H1 (cell line): ENCODE data around the gene RBM26. TPM values are rescaled to one million over a fixed set of nuclear protein-coding genes. Genes with fewer than 3 reads are reported as not detected.

Experiments used
- BACH1 ChIP-seq: IDR thresholded peaks from 2 replicates; pipeline ENCODE4 v1.6.1; 2012; ENCODE audit warnings: low read length, improper control_type of control experiment
- CBX5 ChIP-seq: fragments of 300-800, 300-1000 bp; sonication (generic); IDR thresholded peaks from 2 replicates; pipeline ENCODE4 v1.7.1; 2016; ENCODE audit warnings: antibody characterized with exemption, low read length, low read depth
- EGR1 ChIP-seq: IDR thresholded peaks from 2 replicates; pipeline ENCODE4 v1.6.1; 2011; ENCODE audit warnings: low read depth, low read length, borderline replicate concordance
- EP300 ChIP-seq, 2 experiments: IDR thresholded peaks; 1 replicate in 1 of 2; 2 replicates in 1 of 2; pipeline ENCODE4 v1.6.1; 2011 to 2012; ENCODE audit warnings: low read depth in 2 of 2, low read length in 2 of 2, mild to moderate bottlenecking in 2 of 2, borderline replicate concordance in 1 of 2, inconsistent platforms in 1 of 2, moderate library complexity in 1 of 2
- EZH2 ChIP-seq: fragments of 200-600 bp; sonication (generic); IDR thresholded peaks from 2 replicates; pipeline ENCODE4 v1.7.1; 2012; ENCODE audit warnings: low read depth, mild to moderate bottlenecking, moderate library complexity, low read length, inconsistent platforms; ENCODE audit not compliant: severe bottlenecking
- FOSL1 ChIP-seq: IDR thresholded peaks from 2 replicates; pipeline ENCODE4 v1.6.1; 2011; ENCODE audit warnings: mild to moderate bottlenecking, low read depth, low read length, moderate library complexity; ENCODE audit not compliant: insufficient read depth
- GABPA ChIP-seq: IDR thresholded peaks from 2 replicates; pipeline ENCODE4 v1.6.1; 2011; ENCODE audit warnings: mild to moderate bottlenecking, low read length, moderate library complexity, borderline replicate concordance; ENCODE audit not compliant: insufficient read depth
- GTF2F1 ChIP-seq: IDR thresholded peaks from 2 replicates; pipeline ENCODE4 v1.6.1; 2012; ENCODE audit warnings: low read depth, low read length, improper control_type of control experiment, borderline replicate concordance
- HDAC6 ChIP-seq: IDR thresholded peaks from one replicate; pipeline ENCODE4 v1.7.1; 2012; ENCODE audit warnings: low read depth, mild to moderate bottlenecking, inconsistent platforms, low read length, moderate library complexity
- KDM1A ChIP-seq: fragments of 200-600, 300-600 bp; sonication (generic); IDR thresholded peaks from 2 replicates; pipeline ENCODE4 v1.7.1; 2016; ENCODE audit warnings: mild to moderate bottlenecking, low read length, borderline replicate concordance
- NANOG ChIP-seq: IDR thresholded peaks from 2 replicates; pipeline ENCODE4 v1.6.1; 2011; ENCODE audit warnings: low read length, low read depth, mild to moderate bottlenecking, inconsistent platforms; ENCODE audit not compliant: insufficient read depth, poor library complexity, severe bottlenecking
- NRF1 ChIP-seq: IDR thresholded peaks from 2 replicates; pipeline ENCODE4 v1.6.1; 2011; ENCODE audit warnings: mild to moderate bottlenecking, low read depth, low read length, improper control_type of control experiment
- PHF8 ChIP-seq: fragments of 200-600 bp; sonication (generic); conservative IDR thresholded peaks from 2 replicates; pipeline ENCODE4 v1.7.1; 2012; ENCODE audit warnings: low read depth, mild to moderate bottlenecking, inconsistent platforms, low read length, moderate library complexity
- POLR2A ChIP-seq, 2 experiments: IDR thresholded peaks; 1 replicate in 1 of 2; 2 replicates in 1 of 2; pipeline ENCODE4 v1.6.1; 2011; ENCODE audit warnings: low read depth in 2 of 2, low read length in 2 of 2, mild to moderate bottlenecking in 2 of 2; ENCODE audit errors: control extremely low read depth in 1 of 2
- RFX5 ChIP-seq: IDR thresholded peaks from 2 replicates; pipeline ENCODE4 v1.6.1; 2011; ENCODE audit warnings: low read depth, low read length, improper control_type of control experiment, borderline replicate concordance
- SRF ChIP-seq: IDR thresholded peaks from 2 replicates; pipeline ENCODE4 v1.6.1; 2011; ENCODE audit warnings: mild to moderate bottlenecking, low read depth, low read length, moderate library complexity
- SUZ12 ChIP-seq: fragments of 200-600 bp; sonication (generic); IDR thresholded peaks from 2 replicates; pipeline ENCODE4 v1.6.1; 2012; ENCODE audit warnings: mild to moderate bottlenecking, inconsistent platforms, low read length, moderate library complexity, mixed read lengths
- TAF1 ChIP-seq: IDR thresholded peaks from 2 replicates; pipeline ENCODE4 v1.6.1; 2011; ENCODE audit warnings: mild to moderate bottlenecking, low read depth, low read length
- YY1 ChIP-seq: IDR thresholded peaks from 2 replicates; pipeline ENCODE4 v1.6.1; 2011; ENCODE audit warnings: low read depth, mild to moderate bottlenecking, low read length
- polyA plus RNA-seq, 7 experiments: library from polyadenylated mRNA; depleted of rRNA in 3 of 7; stranded (reverse) in 5 of 7; unstranded in 2 of 7; fragments of >200 nt in 5 of 7; fragments of 200-250 nt in 2 of 7; gene quantifications; 1 replicate in 5 of 7; 2 replicates in 1 of 7; 4 replicates in 1 of 7; pipeline versions ENCODE4 v1.2.1 to v1.2.3, GENCODE V29; 2011 to 2013; ENCODE audit warnings: missing spikeins in 2 of 7, mixed read lengths in 2 of 7
- total RNA-seq: library from RNA; stranded (reverse); fragmentation: NEBNext Ultra II Directional; extraction: Animal tissue kit (Norgen Biotek cat#: 25700); gene quantifications from 2 replicates; pipeline ENCODE4 v1.2.1, GENCODE V29; 2021
- TF ChIP-seq, protein P1 (sequence below), 3 experiments: IDR thresholded peaks; 1 replicate in 2 of 3; 2 replicates in 1 of 3; pipeline versions ENCODE4 v1.5.1 to v1.6.1; 2011; ENCODE audit warnings: low read length in 3 of 3, mild to moderate bottlenecking in 3 of 3, inconsistent platforms in 2 of 3, low read depth in 1 of 3, moderate library complexity in 1 of 3; ENCODE audit not compliant: insufficient read depth in 1 of 3; ENCODE audit errors: control extremely low read depth in 1 of 3

RBM26 gene
- total and polyA plus RNA-seq, 2 of the 8 experiments (the other 6 are each of a cell fraction or from before 2014, with no cell fraction given) = 20.3 to 65.5 TPM

GRCh38 chr13:79287939-79288795 is 117.9 kb downstream of the RBM26 start (continued):
- peak in 1 of 2 experiments; percentile 96; a peak in 2 of 3 replicates for TF ChIP-seq EP300 (IDR thresholded peaks at IDR 0.05; ENCODE audit: borderline replicate concordance in 1 of 2, low read depth in 2 of 2, low read length in 2 of 2)
- no peak for TF ChIP-seq RFX5
- TF ChIP-seq FOSL1 = no peak
- TF ChIP-seq BACH1 = no peak
- TF ChIP-seq NANOG = peak; percentile 54
- no peak for TF ChIP-seq CBX5
- TF ChIP-seq SRF = no peak
- peak; percentile 79 for TF ChIP-seq YY1
- TF ChIP-seq TAF1 = no peak
- no peak for TF ChIP-seq EGR1
- TF ChIP-seq, protein P1, sequence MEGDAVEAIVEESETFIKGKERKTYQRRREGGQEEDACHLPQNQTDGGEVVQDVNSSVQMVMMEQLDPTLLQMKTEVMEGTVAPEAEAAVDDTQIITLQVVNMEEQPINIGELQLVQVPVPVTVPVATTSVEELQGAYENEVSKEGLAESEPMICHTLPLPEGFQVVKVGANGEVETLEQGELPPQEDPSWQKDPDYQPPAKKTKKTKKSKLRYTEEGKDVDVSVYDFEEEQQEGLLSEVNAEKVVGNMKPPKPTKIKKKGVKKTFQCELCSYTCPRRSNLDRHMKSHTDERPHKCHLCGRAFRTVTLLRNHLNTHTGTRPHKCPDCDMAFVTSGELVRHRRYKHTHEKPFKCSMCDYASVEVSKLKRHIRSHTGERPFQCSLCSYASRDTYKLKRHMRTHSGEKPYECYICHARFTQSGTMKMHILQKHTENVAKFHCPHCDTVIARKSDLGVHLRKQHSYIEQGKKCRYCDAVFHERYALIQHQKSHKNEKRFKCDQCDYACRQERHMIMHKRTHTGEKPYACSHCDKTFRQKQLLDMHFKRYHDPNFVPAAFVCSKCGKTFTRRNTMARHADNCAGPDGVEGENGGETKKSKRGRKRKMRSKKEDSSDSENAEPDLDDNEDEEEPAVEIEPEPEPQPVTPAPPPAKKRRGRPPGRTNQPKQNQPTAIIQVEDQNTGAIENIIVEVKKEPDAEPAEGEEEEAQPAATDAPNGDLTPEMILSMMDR (IDR thresholded peaks at IDR 0.05; ENCODE audit: control extremely low read depth in 1 of 3, insufficient read depth in 1 of 3, low read depth in 1 of 3, low read length in 3 of 3) = no peak
- TF ChIP-seq PHF8 = no peak
- TF ChIP-seq POLR2A (IDR thresholded peaks at IDR 0.05; ENCODE audit: control extremely low read depth in 1 of 2, low read depth in 2 of 2, low read length in 2 of 2) = 0 out of 3 replicates have a peak, but pooled peaks of 1 of the 2 experiments have one; percentile 25
- TF ChIP-seq KDM1A = no peak
- TF ChIP-seq HDAC6 = no peak
- TF ChIP-seq GABPA = no peak
- TF ChIP-seq EZH2 = no peak
- no peak for TF ChIP-seq SUZ12
- no peak for TF ChIP-seq NRF1
- TF ChIP-seq GTF2F1 = no peak
